Measurements from ENCODE around the gene DROSHA. TPM values are rescaled to one million over a fixed set of nuclear protein-coding genes. Genes with fewer than 3 reads are reported as not detected.

DROSHA gene
- polyA plus RNA-seq, 2 of the 4 experiments (the other 2 are of a cell fraction) = 49.1 to 105 TPM

DNA sequence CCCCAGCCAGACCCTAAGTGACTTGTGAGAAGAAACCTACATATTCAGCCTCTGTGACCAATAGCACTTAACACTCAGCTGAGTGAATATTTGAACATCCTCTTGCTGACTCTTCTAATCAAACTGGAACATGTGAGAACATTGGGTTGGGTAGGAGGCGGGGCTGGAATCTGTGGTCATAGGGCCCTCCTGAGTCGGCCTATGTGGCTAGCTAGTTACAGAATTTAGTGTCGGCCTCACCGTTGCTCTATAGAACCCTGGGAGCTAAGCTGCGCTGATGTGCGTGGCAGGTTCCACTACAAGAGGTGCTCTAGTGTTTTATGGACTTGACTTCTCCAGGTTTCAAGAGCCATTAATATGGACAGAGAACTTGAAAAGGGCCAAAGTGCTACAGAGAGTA, 138.8 kb downstream of the DROSHA start:
- no peak overlapping the region for H3K27ac ChIP-seq
- no peak overlapping the region for H3K4me2 ChIP-seq
- 94% methylated on average over 5 of the region's 6 CpGs for WGBS (ENCODE audit: missing lambda C conversion rate)
- H3K4me3 ChIP-seq = no peak overlapping the region
- DNase-seq (ENCODE audit: low read depth in 1 of 2, low spot score in 1 of 2) (no peak), FAIRE-seq (no peak), ATAC-seq (no peak)
- POLR2A ChIA-PET = no interaction called here
- TF ChIP-seq CBX8 (IDR thresholded peaks at IDR 0.05) (no peak), POLR2A (IDR thresholded peaks at IDR 0.05; ENCODE audit: low read length) (no peak), NPAS2 (CRISPR knock-in tag; IDR thresholded peaks at IDR 0.05; ENCODE audit: borderline replicate concordance) (no peak), SMC3 (IDR thresholded peaks at IDR 0.05) (no peak), EHMT2 (IDR thresholded peaks at IDR 0.05; ENCODE audit: low read depth) (no peak), KDM5A (IDR thresholded peaks at IDR 0.05) (no peak), CBX2 (IDR thresholded peaks at IDR 0.05; ENCODE audit: borderline replicate concordance, low read depth) (no peak), BCL3 (IDR thresholded peaks at IDR 0.05) (no peak), HEYL (CRISPR knock-in tag; IDR thresholded peaks at IDR 0.05) (no peak), CHD4 (IDR thresholded peaks at IDR 0.05; ENCODE audit: borderline replicate concordance) (no peak), GATA3 (IDR thresholded peaks at IDR 0.05; ENCODE audit: borderline replicate concordance) (no peak), SREBF2 (IDR thresholded peaks at IDR 0.05) (no peak), HES2 (IDR thresholded peaks at IDR 0.05) (no peak), CTCF (IDR thresholded peaks at IDR 0.05) (no peak), RCOR1 (IDR thresholded peaks at IDR 0.05; ENCODE audit: low read depth, low read length) (no peak), HOXA7 (CRISPR knock-in tag; IDR thresholded peaks at IDR 0.05) (no peak), EHF (CRISPR knock-in tag; IDR thresholded peaks at IDR 0.05) (no peak), CEBPB (IDR thresholded peaks at IDR 0.05) (no peak)
- TF ChIP-seq, protein P1, sequence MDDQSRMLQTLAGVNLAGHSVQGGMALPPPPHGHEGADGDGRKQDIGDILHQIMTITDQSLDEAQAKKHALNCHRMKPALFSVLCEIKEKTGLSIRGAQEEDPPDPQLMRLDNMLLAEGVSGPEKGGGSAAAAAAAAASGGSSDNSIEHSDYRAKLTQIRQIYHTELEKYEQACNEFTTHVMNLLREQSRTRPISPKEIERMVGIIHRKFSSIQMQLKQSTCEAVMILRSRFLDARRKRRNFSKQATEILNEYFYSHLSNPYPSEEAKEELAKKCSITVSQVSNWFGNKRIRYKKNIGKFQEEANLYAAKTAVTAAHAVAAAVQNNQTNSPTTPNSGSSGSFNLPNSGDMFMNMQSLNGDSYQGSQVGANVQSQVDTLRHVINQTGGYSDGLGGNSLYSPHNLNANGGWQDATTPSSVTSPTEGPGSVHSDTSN (IDR thresholded peaks at IDR 0.05) = no peak
- H3K4me1 ChIP-seq = no peaks in the 10 kb centered on the region
- H3K9me3 ChIP-seq = no peaks in the 10 kb centered on the region
- CTCF ChIA-PET = interaction anchor here (0.7 kb wide), 1 partner anchor 36 kb away, joined by 3 read pairs; no protein-coding TSS in a partner anchor

DNA sequence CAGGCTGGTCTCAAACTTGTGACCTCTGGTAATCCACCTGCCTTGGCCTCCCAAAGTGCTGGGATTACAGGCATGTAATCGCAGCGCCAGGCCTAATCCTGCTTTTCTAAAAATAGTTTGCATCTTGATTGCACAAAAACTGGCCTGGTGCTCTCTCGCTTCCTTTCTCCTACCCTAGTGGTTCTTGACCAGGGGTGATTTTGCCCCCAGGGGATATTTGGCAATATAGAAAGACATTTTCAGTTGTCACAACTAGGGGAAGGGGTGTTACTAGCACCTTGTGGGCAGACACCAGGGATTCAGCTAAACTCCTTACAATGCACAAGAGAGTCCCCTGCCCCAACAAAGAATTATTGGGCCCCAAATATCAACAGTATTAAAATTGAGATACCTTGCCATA, 139.8 kb downstream of the DROSHA start:
- no peaks in the 10 kb centered on the region for H3K9me3 ChIP-seq
- no peak for FAIRE-seq
- ChIA-PET POLR2A (no interaction called here), CTCF (no interaction called here)
- no peak for DNase-seq (ENCODE audit: low read depth in 1 of 2, low spot score in 1 of 2)
- no peak overlapping the region for H3K4me2 ChIP-seq
- H3K4me3 ChIP-seq = no peak overlapping the region
- H3K4me1 ChIP-seq = no peaks in the 10 kb centered on the region
- no peak for ATAC-seq
- no peak overlapping the region for H3K27ac ChIP-seq
- TF ChIP-seq RAD21 (conservative IDR thresholded peaks at IDR 0.05 in 1 of 2, IDR thresholded peaks at IDR 0.05 in 1 of 2) = no peak
- TF ChIP-seq TFCP2L1 (CRISPR knock-in tag; IDR thresholded peaks at IDR 0.05) = no peak
- WGBS (ENCODE audit: missing lambda C conversion rate) = 95% methylated on average over 3 of the region's 3 CpGs

DNA sequence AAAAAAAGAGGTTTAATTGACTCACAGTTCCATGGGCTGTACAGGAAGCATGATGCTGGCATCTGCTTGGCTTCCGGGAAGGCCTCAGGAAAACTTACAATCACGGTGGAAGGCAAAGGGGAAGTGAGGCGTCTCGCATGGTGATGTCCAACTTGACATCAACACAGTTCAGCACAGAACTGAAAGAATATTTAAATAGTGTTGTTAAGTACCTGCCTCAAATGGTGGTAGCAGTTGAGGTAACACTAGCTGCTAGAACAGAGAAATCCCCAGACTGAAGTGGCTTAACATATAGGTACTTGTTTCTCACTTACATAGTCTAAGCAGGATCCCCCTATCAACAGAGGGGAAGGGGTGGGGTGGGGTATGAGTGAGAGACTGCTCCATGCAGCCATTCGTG, 141.6 kb downstream of the DROSHA start:
- POLR2A ChIA-PET = no interaction called here

More for the DNA sequence above, 141.6 kb downstream of the DROSHA start:
- no peaks in the 10 kb centered on the region for H3K9me3 ChIP-seq
- CTCF ChIA-PET = no interaction called here
- DNase-seq (ENCODE audit: low read depth in 1 of 2, low spot score in 1 of 2) (no peak), ATAC-seq (no peak), FAIRE-seq (no peak)
- H3K27ac ChIP-seq = no peak overlapping the region
- no peaks in the 10 kb centered on the region for H3K4me1 ChIP-seq
- H3K4me3 ChIP-seq = no peak overlapping the region
- no peak overlapping the region for H3K4me2 ChIP-seq
- 67% methylated on average over 5 of the region's 5 CpGs for WGBS (ENCODE audit: missing lambda C conversion rate)
- TF ChIP-seq ZFP36 (IDR thresholded peaks at IDR 0.05; ENCODE audit: borderline replicate concordance, partially characterized antibody) = no peak
- no peak for TF ChIP-seq POLR2AphosphoS2 (conservative IDR thresholded peaks at IDR 0.05; ENCODE audit: low read length)

Measured in A549 (cell line).